Mesangial cell (primary cell): Measurements from ENCODE around the gene ITGA3. TPM values are rescaled to one million over a fixed set of nuclear protein-coding genes. Genes with fewer than 3 reads are reported as not detected.

ENCODE experiments used
- total RNA-seq: library from RNA; depleted of rRNA; stranded (reverse); fragments of >200 nt; gene quantifications from 2 replicates; pipeline ENCODE4 v1.2.3, GENCODE V29; 2015

ITGA3 gene
- 1,072 and 1,222 TPM in 2 replicates for total RNA-seq

DNA sequence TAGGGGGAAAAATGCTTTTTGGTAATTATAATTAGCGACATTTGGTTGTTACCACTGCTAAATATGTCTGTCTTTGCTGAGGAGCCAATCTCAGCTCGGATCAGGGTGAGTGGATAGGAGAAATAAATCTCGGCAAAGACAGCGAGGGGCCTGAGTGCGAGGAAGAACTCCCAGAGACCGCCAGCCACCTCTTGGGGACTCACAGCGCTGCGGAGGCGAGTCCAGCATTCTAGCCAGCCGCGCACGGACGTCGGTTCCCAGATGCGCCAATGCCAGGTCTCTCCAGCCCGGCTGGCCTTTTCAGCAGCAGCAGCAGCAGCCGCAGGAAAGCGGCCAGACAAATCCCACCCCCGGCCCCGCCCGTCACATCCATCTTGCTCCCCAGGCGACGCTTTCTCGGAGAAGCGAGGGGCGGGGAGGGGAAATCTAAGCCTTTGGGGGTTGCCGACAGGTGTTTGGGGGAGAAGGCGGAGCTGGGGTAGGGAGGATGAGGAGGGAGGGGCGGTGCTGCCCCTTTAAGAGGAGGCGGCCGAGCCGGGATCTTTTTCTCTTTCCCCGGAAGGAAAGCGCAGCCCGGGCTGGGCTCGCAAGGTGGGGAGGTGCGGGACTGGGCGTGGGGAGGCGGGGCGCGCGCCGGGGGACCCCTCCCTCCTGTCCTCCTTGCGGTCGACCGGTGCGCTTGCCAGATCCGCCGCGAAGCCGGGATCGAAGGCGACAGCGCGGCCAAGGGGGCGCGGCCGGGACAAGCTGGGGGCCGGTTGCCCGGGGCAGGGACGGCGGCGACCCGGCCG, at the start of gene ITGA3:
ITGA3 (plus strand) TSS at position 685 of the 791 bp plus-strand sequence. CDS start 330 bp downstream, outside the sequence.

GRCh38 chr17:50094753-50095619, 39.1 kb downstream of the ITGA3 start, which contains the start of gene PDK2:
PDK2 (plus strand) TSS chr17:50095351; CDS start chr17:50095436, 85 bp downstream.

DNA sequence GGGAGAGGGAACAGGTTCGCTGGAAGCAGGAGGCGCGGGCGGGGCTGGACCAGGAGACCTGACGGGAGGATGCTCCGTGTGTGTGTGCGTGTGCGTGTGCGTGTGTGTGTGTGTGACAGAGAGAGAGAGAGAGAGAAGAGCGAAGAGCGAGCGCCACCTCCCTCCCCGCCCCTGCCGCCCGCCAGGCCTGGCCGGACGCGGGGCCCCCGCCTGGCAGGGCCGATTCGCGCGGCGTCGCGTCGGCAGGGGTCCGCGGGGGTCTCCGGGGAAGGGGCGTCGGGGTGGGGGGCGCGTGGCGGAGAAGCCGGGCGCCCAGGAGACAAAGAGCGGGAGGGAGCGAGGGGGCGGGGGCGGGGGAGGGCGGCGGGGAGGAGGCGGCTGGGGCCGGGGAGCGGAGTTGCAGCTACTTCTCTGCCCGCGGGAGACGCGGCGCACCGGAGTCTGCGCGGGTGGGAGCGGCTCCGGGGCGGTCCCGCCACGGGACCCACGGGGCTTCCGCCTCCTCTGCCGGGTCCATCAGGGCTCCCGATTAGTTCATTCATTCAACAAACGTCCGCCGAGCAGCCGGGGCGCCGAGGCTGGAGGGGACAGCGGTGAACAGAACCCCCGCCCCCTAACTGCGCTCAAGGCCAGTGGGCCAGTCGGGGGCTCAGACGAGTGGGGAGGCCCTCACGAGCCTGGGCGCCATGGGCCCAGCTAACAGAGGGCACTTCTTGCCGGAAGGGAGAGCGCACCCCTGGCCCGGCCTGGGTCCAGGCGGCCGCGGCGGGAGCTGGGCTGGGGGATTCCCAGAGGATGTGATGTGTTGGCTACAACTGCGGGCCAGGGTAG, 74.0 kb downstream of the ITGA3 start, which contains the start of gene SAMD14:
SAMD14 (minus strand) TSS at position 433 of the 831 bp plus-strand sequence. CDS start 5,201 bp downstream, outside the sequence.

Other genes with a start within 250 kb of the ITGA3 start
- gene TAC4, start 208.0 kb upstream of the ITGA3 start, total RNA-seq = not detected in 2 replicates
- gene DLX4, start 86.9 kb upstream of the ITGA3 start, total RNA-seq = 0.38 TPM in 1 of 2 replicates, not detected in the other
- under 0.01 TPM in 1 of 2 replicates, not detected in the other for gene DLX3, start 60.9 kb upstream of the ITGA3 start, total RNA-seq
- 14.5 and 56.4 TPM in 2 replicates for gene PDK2, start 39.2 kb downstream of the ITGA3 start, total RNA-seq
- gene SAMD14, start 74.0 kb downstream of the ITGA3 start, total RNA-seq = 5.9 and 10.9 TPM in 2 replicates
- 31.3 and 32.2 TPM in 2 replicates for gene PPP1R9B, start 94.6 kb downstream of the ITGA3 start, total RNA-seq
- gene SGCA, start 109.9 kb downstream of the ITGA3 start, total RNA-seq = not detected in 2 replicates
- gene COL1A1, start 145.5 kb downstream of the ITGA3 start, total RNA-seq = 1,305 and 4,416 TPM in 2 replicates
- gene TMEM92, start 218.4 kb downstream of the ITGA3 start, total RNA-seq = 8.0 and 11.0 TPM in 2 replicates